A673 (cell line): Measurements from ENCODE around the gene CHERP. TPM values are rescaled to one million over a fixed set of nuclear protein-coding genes. Genes with fewer than 3 reads are reported as not detected.
"Not testable (repeated sequence)": the region's sequence is repeated elsewhere in the genome, so short reads cannot be mapped to it uniquely, and the experiment has no call there.

Source experiments
- BruUV-seq: library from RNA; stranded (reverse); fragments of 400-500 nt; replicated peaks from 2 replicates; lab custom pipeline; 2021; lab: Mats Ljungman, UMichigan
- CTCF ChIA-PET: fragments of 300-600 bp; sonication (Branson Sonifier 250); formaldehyde crosslinking; loops from one replicate; lab custom pipeline; 2022; ENCODE audit warnings: antibody characterized with exemption; lab: Charles Lee
- POLR2A ChIA-PET: fragments of 300-600 bp; sonication (Branson Sonifier 250); formaldehyde crosslinking; loops from one replicate; lab custom pipeline; 2022; ENCODE audit warnings: antibody characterized with exemption; ENCODE audit not compliant: low non-redundant PET; lab: Charles Lee
- DNase-seq: peaks from one replicate; pipeline ENCODE4 v3.0.0-alpha.2; 2015; ENCODE audit warnings: low spot score
- H3K27ac ChIP-seq: fragments of 200-600 bp; sonication (generic); 2 replicates; pipeline ENCODE4 v1.5.1; 2016; ENCODE audit warnings: mixed run types, low read depth, mild to moderate bottlenecking, mixed read lengths, antibody characterized with exemption, low read length; ENCODE audit not compliant: poor library complexity, severe bottlenecking
- H3K27me3 ChIP-seq: fragments of 200-600 bp; sonication (generic); replicated peaks from 2 replicates; pipeline ENCODE4 v1.6.1; 2017; ENCODE audit warnings: mixed run types, low read depth, mild to moderate bottlenecking, mixed read lengths, antibody characterized with exemption, low read length; ENCODE audit not compliant: insufficient read depth, poor library complexity
- H3K36me3 ChIP-seq: fragments of 200-600 bp; sonication (generic); 2 replicates; pipeline ENCODE4 v1.6.1; 2016; ENCODE audit warnings: mixed run types, mild to moderate bottlenecking, mixed read lengths, antibody characterized with exemption, low read length; ENCODE audit not compliant: insufficient read depth, poor library complexity, severe bottlenecking
- H3K4me1 ChIP-seq: fragments of 200-600 bp; sonication (generic); 2 replicates; pipeline ENCODE4 v1.6.1; 2017; ENCODE audit warnings: mixed run types, mild to moderate bottlenecking, mixed read lengths, antibody characterized with exemption, low read length; ENCODE audit not compliant: insufficient read depth, poor library complexity, severe bottlenecking
- H3K4me3 ChIP-seq: fragments of 200-600 bp; sonication (generic); 2 replicates; pipeline ENCODE4 v1.5.1; 2016; ENCODE audit warnings: low read depth, mixed run types, mild to moderate bottlenecking, mixed read lengths, low read length; ENCODE audit not compliant: poor library complexity, severe bottlenecking
- H3K9me3 ChIP-seq: fragments of 200-600 bp; sonication (generic); 2 replicates; pipeline ENCODE4 v1.6.1; 2016; ENCODE audit warnings: mixed run types, low read depth, mild to moderate bottlenecking, mixed read lengths, antibody characterized with exemption, low read length; ENCODE audit not compliant: poor library complexity, severe bottlenecking
- EZH2 ChIP-seq: fragments of 200-600 bp; sonication (generic); IDR thresholded peaks from 2 replicates; pipeline ENCODE4 v1.6.1; 2017; ENCODE audit warnings: borderline replicate concordance, low read depth, mild to moderate bottlenecking, mixed read lengths, antibody characterized with exemption, low read length; ENCODE audit not compliant: poor library complexity, severe bottlenecking
- intact Hi-C: fragments of 100-400 bp; cut with micrococcal nuclease; formaldehyde crosslinking; loops from one replicate; pipeline ENCODE4 v1.10.0; 2022; ENCODE audit not compliant: unreplicated experiment
- total RNA-seq: library from RNA; stranded (reverse); gene quantifications from 2 replicates; pipeline ENCODE4 v1.2.3, GENCODE V29; 2021
- TF ChIP-seq, protein P1 (sequence below): fragments of 300-800, 200-600 bp; sonication (generic); conservative IDR thresholded peaks from 2 replicates; pipeline ENCODE4 v1.5.1; 2017; ENCODE audit warnings: low read depth, mild to moderate bottlenecking, antibody characterized with exemption, low read length, moderate library complexity, mixed read lengths

The CHERP gene
- total RNA-seq, 1 experiment from 2014 or later = 98.4 TPM

DNA sequence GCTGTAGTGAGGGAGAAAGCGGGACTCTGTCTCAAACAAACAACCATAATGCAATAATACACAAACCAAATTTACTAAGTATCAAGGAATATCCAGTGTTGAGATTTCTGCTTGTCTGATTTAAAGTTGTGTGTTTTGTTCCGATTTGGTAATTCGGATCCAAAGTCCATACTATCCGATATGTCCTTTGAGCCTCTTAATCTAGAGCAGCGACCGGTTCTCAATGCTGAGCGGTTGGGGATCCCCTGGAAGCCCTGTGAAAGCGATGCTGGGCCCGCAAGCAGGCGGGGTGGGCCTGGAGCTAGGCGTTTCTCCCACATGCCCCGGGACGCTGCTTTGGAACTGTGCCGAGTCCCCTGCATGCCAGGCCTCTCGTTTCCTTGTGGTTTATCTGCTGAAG is 25.9 kb downstream of the CHERP start:
- ChIA-PET CTCF (no interaction called here), POLR2A (no interaction called here)
- Histone ChIP-seq H3K4me3 (no peak overlapping the region), H3K9me3 (no peaks in the 10 kb centered on the region), H3K4me1 (no peaks in the 10 kb centered on the region), H3K27me3 (no peaks in the 10 kb centered on the region), H3K36me3 (peaks cover 48% of the 10 kb centered on the region), H3K27ac (no peak overlapping the region)
- TF ChIP-seq, protein P1, sequence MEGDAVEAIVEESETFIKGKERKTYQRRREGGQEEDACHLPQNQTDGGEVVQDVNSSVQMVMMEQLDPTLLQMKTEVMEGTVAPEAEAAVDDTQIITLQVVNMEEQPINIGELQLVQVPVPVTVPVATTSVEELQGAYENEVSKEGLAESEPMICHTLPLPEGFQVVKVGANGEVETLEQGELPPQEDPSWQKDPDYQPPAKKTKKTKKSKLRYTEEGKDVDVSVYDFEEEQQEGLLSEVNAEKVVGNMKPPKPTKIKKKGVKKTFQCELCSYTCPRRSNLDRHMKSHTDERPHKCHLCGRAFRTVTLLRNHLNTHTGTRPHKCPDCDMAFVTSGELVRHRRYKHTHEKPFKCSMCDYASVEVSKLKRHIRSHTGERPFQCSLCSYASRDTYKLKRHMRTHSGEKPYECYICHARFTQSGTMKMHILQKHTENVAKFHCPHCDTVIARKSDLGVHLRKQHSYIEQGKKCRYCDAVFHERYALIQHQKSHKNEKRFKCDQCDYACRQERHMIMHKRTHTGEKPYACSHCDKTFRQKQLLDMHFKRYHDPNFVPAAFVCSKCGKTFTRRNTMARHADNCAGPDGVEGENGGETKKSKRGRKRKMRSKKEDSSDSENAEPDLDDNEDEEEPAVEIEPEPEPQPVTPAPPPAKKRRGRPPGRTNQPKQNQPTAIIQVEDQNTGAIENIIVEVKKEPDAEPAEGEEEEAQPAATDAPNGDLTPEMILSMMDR = no peak
- no peak for TF ChIP-seq EZH2
- DNase-seq = no peak
- no TSS peak for BruUV-seq
- intact Hi-C loops = no loop called here

- CTCF ChIA-PET = no interaction called here
- Histone ChIP-seq H3K4me3 (no peak overlapping the region), H3K27me3 (no peaks in the 10 kb centered on the region), H3K36me3 (peaks cover 35% of the 10 kb centered on the region), H3K9me3 (no peaks in the 10 kb centered on the region), H3K27ac (no peak overlapping the region), H3K4me1 (no peaks in the 10 kb centered on the region)
- intact Hi-C loops = no loop called here
- TF ChIP-seq, protein P1 = no peak
- no peak for TF ChIP-seq EZH2
- no TSS peak for BruUV-seq
- no peak for DNase-seq
- POLR2A ChIA-PET = no interaction called here
Observed at GRCh38 chr19:16514383-16515019, 27.7 kb downstream of the CHERP start.

GRCh38 chr19:16512611-16513010 is 29.6 kb downstream of the CHERP start:
- BruUV-seq, intact Hi-C loops, H3K27ac ChIP-seq, DNase-seq, H3K9me3 ChIP-seq, H3K4me1 ChIP-seq, H3K27me3 ChIP-seq, CTCF ChIA-PET, POLR2A ChIA-PET, H3K4me3 ChIP-seq: not testable (repeated sequence)
- peaks cover 16% of the 10 kb centered on the region for H3K36me3 ChIP-seq
